Adipocyte (in vitro differentiated cells): ENCODE measurements around the gene SHQ1.

ENCODE experiments used
- DNase-seq: peaks from one replicate; pipeline ENCODE4 v3.0.0-alpha.2; 2015; ENCODE audit warnings: low read depth
- H3K27me3 ChIP-seq: replicated peaks from 2 replicates; pipeline ENCODE4 v1.7.0; 2013; ENCODE audit warnings: mild to moderate bottlenecking, low read length, moderate library complexity; ENCODE audit not compliant: control insufficient read depth, insufficient read depth
- H3K36me3 ChIP-seq: 2 replicates; pipeline ENCODE4 v1.7.0; 2013; ENCODE audit warnings: low read length, mild to moderate bottlenecking, moderate library complexity; ENCODE audit not compliant: control insufficient read depth, insufficient read depth, severe bottlenecking
- H3K4me1 ChIP-seq: 2 replicates; pipeline ENCODE4 v1.7.0; 2013; ENCODE audit warnings: mild to moderate bottlenecking, low read length, moderate library complexity; ENCODE audit not compliant: control insufficient read depth, insufficient read depth
- H3K4me3 ChIP-seq: 2 replicates; pipeline ENCODE4 v1.7.0; 2013; ENCODE audit warnings: mild to moderate bottlenecking, low read length, moderate library complexity
- H3K9ac ChIP-seq: 2 replicates; pipeline ENCODE4 v1.7.0; 2013; ENCODE audit warnings: mild to moderate bottlenecking, low read length, moderate library complexity
- H3K9me3 ChIP-seq: 2 replicates; pipeline ENCODE4 v1.7.0; 2013; ENCODE audit warnings: mild to moderate bottlenecking, low read length, moderate library complexity; ENCODE audit not compliant: control insufficient read depth

Gene SHQ1

DNA sequence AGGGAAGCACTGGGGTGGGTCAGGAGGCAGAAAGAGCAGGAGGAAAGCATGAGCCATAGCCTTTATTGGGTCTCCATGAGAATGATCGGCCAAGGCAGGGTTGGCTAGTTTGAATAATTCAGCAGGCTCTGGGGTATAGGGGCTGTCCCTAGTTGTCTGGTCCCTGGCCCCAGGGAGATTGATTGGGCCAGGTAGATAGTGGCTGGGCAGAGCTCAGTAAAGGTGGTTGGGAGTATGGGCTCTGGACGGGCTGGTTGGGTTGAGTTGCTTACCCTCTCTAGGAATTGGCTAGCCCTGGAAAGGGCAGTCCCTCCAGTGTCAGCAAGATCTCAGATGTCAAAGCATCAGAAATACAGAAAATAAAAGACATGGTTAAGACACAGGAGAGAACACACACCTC lies 148.1 kb downstream of the SHQ1 start:
- H3K4me3 ChIP-seq = no peak overlapping the region
- no peaks in the 10 kb centered on the region for H3K9me3 ChIP-seq
- peaks cover 49% of the 10 kb centered on the region for H3K27me3 ChIP-seq
- no peak overlapping the region for H3K9ac ChIP-seq
- H3K36me3 ChIP-seq = no peaks in the 10 kb centered on the region
- DNase-seq = no peak
- H3K4me1 ChIP-seq = no peaks in the 10 kb centered on the region

- Histone ChIP-seq H3K4me3 (no peak overlapping the region), H3K9ac (no peak overlapping the region), H3K9me3 (no peaks in the 10 kb centered on the region), H3K27me3 (peaks cover 48% of the 10 kb centered on the region), H3K4me1 (no peaks in the 10 kb centered on the region), H3K36me3 (no peaks in the 10 kb centered on the region)
- DNase-seq = no peak
These were observed 148.6 kb downstream of the SHQ1 start for GRCh38 chr3:72699631-72700030.
